ENCODE data around the gene HNRNPU.

GRCh38 chr1:244840219-244840794 is 24.0 kb downstream of the HNRNPU start:
- TF ChIP-seq EZH2 (IDR thresholded peaks at IDR 0.05; ENCODE audit: insufficient read depth, poor library complexity, severe bottlenecking): no peak
- no peak for TF ChIP-seq EZH2phosphoT487 (IDR thresholded peaks at IDR 0.05; ENCODE audit: insufficient read depth, low read depth)

All from GM23248 (cell line).